ENCODE data around the gene SPANXC.
"Not testable (repeated sequence)": the region's sequence is repeated elsewhere in the genome, so short reads cannot be mapped to it uniquely, and the experiment has no call there.

SPANXC gene

GRCh38 chrX:141242417-141242816 is at the start of gene SPANXC:
SPANXC (minus strand) TSS chrX:141242517; CDS start chrX:141242457, 60 bp downstream.
- not testable (repeated sequence) for DNase-seq (ENCODE audit: low read depth in 2 of 2, low spot score in 1 of 2)

- no peak for DNase-seq (ENCODE audit: low read depth in 2 of 2, low spot score in 1 of 2)
Observed at GRCh38 chrX:141279476-141279875, 37.2 kb upstream of the SPANXC start.

GRCh38 chrX:141278306-141278705 is 36.0 kb upstream of the SPANXC start:
- DNase-seq (ENCODE audit: low read depth in 2 of 2, low spot score in 1 of 2), result no peak

- no peak for DNase-seq (ENCODE audit: low read depth in 2 of 2, low spot score in 1 of 2)
Observed at GRCh38 chrX:141258080-141258479, 15.8 kb upstream of the SPANXC start.

GRCh38 chrX:141221611-141222010 is 20.7 kb downstream of the SPANXC start:
- DNase-seq (ENCODE audit: low read depth in 2 of 2, low spot score in 1 of 2), result no peak

GRCh38 chrX:141220342-141221008 is 21.8 kb downstream of the SPANXC start:
- no peak for DNase-seq (ENCODE audit: low read depth in 2 of 2, low spot score in 1 of 2)

- no peak for DNase-seq (ENCODE audit: low read depth in 2 of 2, low spot score in 1 of 2)
Observed at GRCh38 chrX:141214196-141214595, 28.1 kb downstream of the SPANXC start.

GRCh38 chrX:141201962-141202361 is 40.4 kb downstream of the SPANXC start:
- no peak for DNase-seq (ENCODE audit: low read depth in 2 of 2, low spot score in 1 of 2)
